ENCODE results near the gene IGFALS.
A peak's percentile ranks its signal among the peaks of the same experiment; 100 is the strongest.

IGFALS gene

GRCh38 chr16:1775006-1775845 is 18.3 kb downstream of the IGFALS start:
- DNase-seq = no peak

GRCh38 chr16:1774448-1774780 is 19.1 kb downstream of the IGFALS start:
- DNase-seq = no peak

DNA sequence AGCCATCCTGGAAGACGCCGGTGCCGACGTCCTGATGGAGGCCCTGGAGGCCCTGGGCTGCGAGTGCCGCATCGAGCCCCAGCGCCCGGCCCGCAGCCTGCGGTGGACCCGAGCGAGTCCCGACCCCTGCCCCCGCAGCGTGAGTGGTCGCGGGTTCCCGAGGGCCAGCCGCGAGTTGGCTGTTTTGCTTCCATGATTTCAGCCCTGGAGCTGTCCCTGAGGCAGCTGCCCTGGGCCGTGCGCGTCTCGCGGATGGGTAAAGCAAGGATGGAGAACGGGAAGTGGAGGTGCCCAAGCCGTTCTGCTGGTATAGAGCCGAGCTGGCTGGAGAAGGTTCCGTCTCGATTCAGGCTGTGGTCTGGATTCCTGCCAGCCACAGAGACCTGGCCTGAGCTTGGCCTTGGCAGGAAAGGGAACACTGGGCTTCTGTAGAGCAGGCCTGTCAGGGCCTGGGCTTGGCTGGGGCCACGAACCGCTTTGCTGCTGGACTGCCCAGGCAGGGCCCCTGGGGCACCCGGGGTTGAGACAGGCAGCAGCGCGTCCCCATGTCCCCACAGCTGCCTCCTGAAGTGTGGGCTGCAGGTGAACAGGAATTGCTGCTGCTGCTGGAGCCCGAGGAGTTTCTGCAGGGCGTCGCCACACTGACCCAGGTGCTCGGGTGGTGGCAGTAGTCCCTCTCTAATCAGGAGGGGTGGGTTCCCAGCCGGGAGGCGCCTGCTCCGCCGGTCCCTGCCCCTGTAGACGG is 19.6 kb downstream of the IGFALS start:
- peak in 1 of 3 experiments; percentile 36 for DNase-seq

DNA sequence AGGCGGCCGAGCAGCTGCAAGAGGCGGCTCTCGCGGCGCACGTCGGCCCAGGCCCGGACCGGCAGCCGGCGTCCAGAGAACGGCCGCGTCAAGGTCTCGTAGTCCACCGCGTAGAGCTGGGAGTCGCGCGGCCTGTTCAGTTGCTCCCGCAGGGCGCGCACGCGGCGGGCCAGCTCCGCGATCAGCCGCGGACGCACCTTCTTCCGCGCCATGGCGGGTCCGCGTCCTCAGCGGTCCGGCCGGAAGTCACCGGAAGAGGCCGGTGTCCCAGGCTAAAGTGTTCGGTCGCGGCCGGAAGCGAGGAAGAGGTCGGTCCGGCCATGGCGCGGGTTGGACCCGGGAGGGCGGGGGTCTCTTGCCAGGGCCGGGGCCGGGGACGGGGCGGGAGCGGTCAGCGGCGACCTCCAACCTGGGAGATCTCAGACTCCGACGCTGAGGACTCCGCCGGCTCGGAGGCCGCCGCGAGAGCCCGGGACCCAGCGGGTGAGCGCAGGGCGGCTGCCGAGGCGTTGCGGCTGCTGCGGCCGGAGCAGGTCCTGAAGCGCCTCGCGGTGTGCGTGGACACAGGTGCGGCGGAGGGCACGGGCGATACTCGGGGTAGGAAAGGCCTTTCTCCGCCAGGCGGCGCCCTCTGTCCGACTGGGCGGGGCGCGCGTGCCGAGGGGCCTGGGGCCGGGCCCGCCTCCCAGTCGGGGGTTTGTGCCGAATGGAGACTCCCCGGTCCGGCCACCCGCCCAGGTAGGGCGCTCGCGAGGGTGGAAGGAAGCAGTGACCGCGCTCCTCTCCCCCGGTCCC is 20.4 kb downstream of the IGFALS start, which contains the start of gene MRPS34:
TSS of gene MRPS34 (minus strand) at position 227 of the 795 bp plus-strand sequence. CDS start at position 212, 15 bp downstream.
- peak; percentile 90 to 96 (median 92) for DNase-seq

GRCh38 chr16:1772362-1772907 is 21.1 kb downstream of the IGFALS start, which contains the start of gene EME2:
TSS of gene EME2 (plus strand) at chr16:1772810. CDS start at chr16:1773228, 418 bp downstream.
- peak in 2 of 3 experiments; percentile 79 to 81 for DNase-seq

DNA sequence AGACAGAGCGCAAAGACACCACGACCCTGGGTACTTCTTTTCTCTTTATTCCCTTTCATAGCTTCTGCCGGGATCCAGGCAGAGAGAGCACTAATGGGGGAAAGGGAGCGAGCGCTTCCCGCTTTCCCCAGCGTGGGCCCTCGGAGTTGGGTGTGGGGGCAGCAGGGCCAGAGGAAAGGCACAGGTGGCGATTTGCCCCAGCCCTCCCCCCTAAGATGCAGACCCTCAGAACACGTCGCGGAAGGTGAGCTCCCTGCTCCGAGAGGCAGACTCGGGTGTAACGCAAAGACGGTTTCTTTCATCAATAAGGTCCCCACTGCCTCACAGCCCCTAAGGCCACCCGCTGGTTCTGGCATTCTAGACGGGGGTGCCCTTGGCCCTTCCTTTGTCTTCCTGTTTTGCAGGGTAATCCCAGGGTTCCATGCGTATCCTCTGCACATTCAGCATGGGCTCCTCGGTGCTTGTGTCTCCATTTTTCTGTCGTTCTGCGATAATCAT is 21.6 kb downstream of the IGFALS start:
- peak in 1 of 3 experiments; percentile 41 for DNase-seq

- DNase-seq = peak; percentile 51 to 64 (median 58)
Observed at GRCh38 chr16:1771188-1771863, 22.2 kb downstream of the IGFALS start, which contains the start of gene NME3. TSS of gene NME3 (minus strand) at chr16:1771543. CDS start at chr16:1771534, 9 bp downstream.

GRCh38 chr16:1770328-1771187 is 22.9 kb downstream of the IGFALS start:
- DNase-seq = peak; percentile 41 to 97 (median 62)

DNA sequence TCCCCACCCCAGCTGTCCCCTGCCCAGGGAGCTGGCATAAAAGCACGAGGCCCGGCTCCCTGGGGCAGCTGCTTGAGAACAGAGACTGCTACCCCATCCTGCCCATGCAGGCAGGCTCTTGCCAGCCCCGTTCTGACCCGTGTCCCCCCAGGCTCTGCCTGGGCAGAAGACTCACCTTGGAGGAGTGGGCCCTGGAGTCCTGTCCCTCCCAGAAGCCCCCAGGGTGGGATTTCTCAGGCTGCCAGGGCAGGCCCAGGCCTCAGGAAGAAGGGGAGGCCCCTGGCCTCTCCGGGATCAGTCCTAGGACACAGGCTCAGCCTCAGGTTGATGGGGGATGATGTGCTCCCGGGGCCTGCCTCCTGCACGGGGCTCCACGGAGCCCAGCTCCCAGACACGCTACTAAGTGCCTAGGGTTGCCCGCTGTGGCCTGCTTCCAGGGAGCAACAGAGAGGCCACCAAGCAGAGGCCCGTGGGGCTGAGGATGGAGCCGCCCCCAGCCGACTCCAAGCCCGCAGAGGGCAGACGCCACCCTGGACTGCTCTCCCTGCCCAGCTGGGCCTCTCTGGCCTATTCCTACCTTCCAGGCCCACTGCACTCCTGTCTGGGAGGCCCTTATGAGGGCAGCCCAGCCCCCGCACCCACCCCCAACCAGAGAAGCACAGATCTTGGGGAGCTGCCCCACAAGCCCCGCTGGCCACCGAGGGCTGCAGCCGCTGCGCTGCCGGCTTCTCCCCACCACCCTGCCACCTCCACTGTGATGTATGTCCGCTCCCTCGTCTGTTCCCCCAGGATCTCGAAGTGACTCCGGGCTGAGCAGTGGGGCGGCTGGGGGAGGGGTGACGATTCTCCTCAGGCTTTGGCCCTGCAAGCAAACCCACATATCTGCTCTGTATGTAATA is 23.9 kb downstream of the IGFALS start:
- DNase-seq = no peak

GRCh38 chr16:1768767-1769401 is 24.6 kb downstream of the IGFALS start:
- DNase-seq = no peak

GRCh38 chr16:1768061-1768766 is 25.3 kb downstream of the IGFALS start:
- no peak for DNase-seq

GRCh38 chr16:1767116-1767994 is 26.1 kb downstream of the IGFALS start:
- no peak for DNase-seq

DNA sequence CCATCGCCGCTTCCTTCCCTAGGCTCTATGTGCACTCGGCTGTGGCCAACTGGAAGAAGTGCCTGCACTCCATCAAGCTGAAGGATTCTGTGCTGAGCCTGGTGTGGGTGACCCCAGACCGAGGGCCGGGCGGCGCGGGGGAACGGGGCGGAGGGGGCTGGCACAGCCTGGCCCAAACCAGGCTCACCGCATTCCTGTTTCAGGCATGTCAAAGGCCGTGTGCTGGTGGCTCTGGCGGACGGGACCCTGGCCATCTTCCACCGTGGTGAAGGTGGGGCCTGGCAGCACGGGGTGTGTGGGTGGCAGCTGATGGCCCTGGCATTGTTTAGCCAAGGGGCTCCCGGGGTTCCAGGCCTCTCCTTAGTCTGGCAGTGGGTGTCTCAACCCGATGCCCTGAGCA is 26.8 kb downstream of the IGFALS start:
- no peak for DNase-seq

- no peak for DNase-seq
Observed at GRCh38 chr16:1766231-1766630, 27.3 kb downstream of the IGFALS start.

GRCh38 chr16:1765826-1766225 is 27.7 kb downstream of the IGFALS start:
- DNase-seq = no peak

GRCh38 chr16:1764971-1765370 is 28.5 kb downstream of the IGFALS start:
- no peak for DNase-seq

All from NCI-H1417 (cell line).